Testis (tissue), 3 donors: Measurements from ENCODE around the gene EIF2S2. TPM values are rescaled to one million over a fixed set of nuclear protein-coding genes. Genes with fewer than 3 reads are reported as not detected.

ENCODE experiments used
- DNase-seq: peaks from one replicate; pipeline ENCODE4 v3.0.0-alpha.2; 2019
- H3K27ac ChIP-seq, 2 donors: fragments of 200-600 bp; sonication (generic); one replicate each; pipeline ENCODE4 v1.5.1; 2019
- H3K27me3 ChIP-seq: fragments of 200-600 bp; sonication (generic); one replicate; pipeline ENCODE4 v1.5.1; 2019
- H3K36me3 ChIP-seq: fragments of 200-600 bp; sonication (generic); one replicate; pipeline ENCODE4 v1.5.1; 2017; ENCODE audit warnings: low read depth; ENCODE audit errors: missing control alignments
- H3K4me1 ChIP-seq: fragments of 200-600 bp; sonication (generic); one replicate; pipeline ENCODE4 v1.5.1; 2019
- H3K4me3 ChIP-seq, 2 donors: fragments of 200-600 bp; sonication (generic); one replicate each; pipeline ENCODE4 v1.5.1; 2017 to 2019
- H3K9me3 ChIP-seq: fragments of 200-600 bp; sonication (generic); one replicate; pipeline ENCODE4 v1.5.1; 2017
- CTCF ChIP-seq, 3 experiments: fragments of 450-650 bp in 2 of 3; fragments of 200-600 bp in 1 of 3; sonication (generic) in 1 of 3; IDR thresholded peaks; one replicate each; pipeline ENCODE4 v1.5.1; 2016 to 2019; ENCODE audit warnings: antibody characterized with exemption in 3 of 3, mild to moderate bottlenecking in 2 of 3, moderate library complexity in 1 of 3
- POLR2A ChIP-seq: fragments of 450-650 bp; IDR thresholded peaks from one replicate; pipeline ENCODE4 v1.6.1; 2017; ENCODE audit warnings: antibody characterized with exemption, mild to moderate bottlenecking, moderate library complexity
- WGBS, 2 donors: methylation state at CpG; one replicate each; pipeline ENCODE4 v1.1.5; 2018; 5-methylcytosine and 5-hydroxymethylcytosine counted together
- intact Hi-C: fragments of 100-400 bp; cut with DNase I; formaldehyde crosslinking; loops from one replicate; pipeline ENCODE4 v1.15.1; 2023; ENCODE audit warnings: low total_unique reads
- polyA plus RNA-seq: library from polyadenylated mRNA; stranded (reverse); fragments of 350-450 nt; fragmentation: Illumina TruSeq; extraction: RNeasy Lipid Tissue Mini Kit (QIAGEN cat#74804); gene quantifications from one replicate; pipeline ENCODE4 v1.2.3, GENCODE V29; 2014; ENCODE audit warnings: low read depth, low replicate concordance; ENCODE audit not compliant: insufficient read depth
- total RNA-seq, 2 donors: library from RNA; depleted of rRNA; stranded (reverse); fragments of >200 nt; gene quantifications; one replicate each; pipeline ENCODE4 v1.2.3, GENCODE V29; 2016

Gene EIF2S2
- total and polyA plus RNA-seq, 3 donors from 2014 or later, result 41.9 to 48.9 (median 45.4) TPM

GRCh38 chr20:34123309-34123708 lies 11.3 kb upstream of the EIF2S2 start:
- TF ChIP-seq POLR2A (no peak), CTCF (IDR thresholded peaks at IDR 0.05) (no peak)
- Histone ChIP-seq H3K27me3 (no peaks in the 10 kb centered on the region), H3K9me3 (no peaks in the 10 kb centered on the region), H3K4me1 (peaks cover 7% of the 10 kb centered on the region), H3K36me3 (no peaks in the 10 kb centered on the region), H3K4me3 (no peak overlapping the region), H3K27ac (no peak overlapping the region)
- DNase-seq, result no peak
- intact Hi-C loops, result no loop called here

GRCh38 chr20:34122274-34122980 lies 10.4 kb upstream of the EIF2S2 start:
- no peaks in the 10 kb centered on the region for H3K4me1 ChIP-seq
- intact Hi-C loops, result no loop called here
- 78 to 82% methylated on average over 17 to 43 of the region's 43 CpGs for WGBS, 2 donors
- no peak overlapping the region for H3K27ac ChIP-seq
- no peaks in the 10 kb centered on the region for H3K36me3 ChIP-seq
- no peaks in the 10 kb centered on the region for H3K9me3 ChIP-seq
- no peaks in the 10 kb centered on the region for H3K27me3 ChIP-seq
- no peak for DNase-seq
- TF ChIP-seq CTCF (IDR thresholded peaks at IDR 0.05), result no peak
- TF ChIP-seq POLR2A, result no peak
- H3K4me3 ChIP-seq, result no peak overlapping the region

- Histone ChIP-seq H3K9me3 (no peaks in the 10 kb centered on the region), H3K27ac (no peak overlapping the region), H3K4me1 (no peaks in the 10 kb centered on the region), H3K27me3 (no peaks in the 10 kb centered on the region), H3K36me3 (no peaks in the 10 kb centered on the region), H3K4me3 (no peak overlapping the region)
- intact Hi-C loops, result no loop called here
- WGBS, 2 donors, result 81 to 90% methylated on average over 2 of the region's 2 CpGs
- no peak for TF ChIP-seq CTCF (IDR thresholded peaks at IDR 0.05)
- no peak for TF ChIP-seq POLR2A
- no peak for DNase-seq
Measured at GRCh38 chr20:34120213-34120612, 8.2 kb upstream of the EIF2S2 start.

GRCh38 chr20:34115232-34115631 lies 3.2 kb upstream of the EIF2S2 start:
- H3K9me3 ChIP-seq, result no peaks in the 10 kb centered on the region
- DNase-seq, result no peak
- H3K4me1 ChIP-seq, result peaks cover 9% of the 10 kb centered on the region
- TF ChIP-seq CTCF (IDR thresholded peaks at IDR 0.05), result no peak
- TF ChIP-seq POLR2A, result no peak
- H3K27ac ChIP-seq, result no peak overlapping the region
- H3K4me3 ChIP-seq, result no peak overlapping the region
- no peaks in the 10 kb centered on the region for H3K27me3 ChIP-seq
- intact Hi-C loops, result no loop called here
- H3K36me3 ChIP-seq, result no peaks in the 10 kb centered on the region

GRCh38 chr20:34114809-34115208 lies 2.8 kb upstream of the EIF2S2 start:
- DNase-seq, result no peak
- Histone ChIP-seq H3K4me1 (peaks cover 12% of the 10 kb centered on the region), H3K27ac (no peak overlapping the region), H3K9me3 (no peaks in the 10 kb centered on the region), H3K4me3 (no peak overlapping the region), H3K36me3 (no peaks in the 10 kb centered on the region), H3K27me3 (no peaks in the 10 kb centered on the region)
- intact Hi-C loops, result no loop called here
- no peak for TF ChIP-seq CTCF (IDR thresholded peaks at IDR 0.05)
- no peak for TF ChIP-seq POLR2A
- 83 to 86% methylated on average over 4 of the region's 4 CpGs for WGBS, 2 donors
